ENCODE measurements around the gene POC1B.

POC1B gene

GRCh38 chr12:89414851-89415250 lies 111.0 kb downstream of the POC1B start:
- no peak for DNase-seq

DNA sequence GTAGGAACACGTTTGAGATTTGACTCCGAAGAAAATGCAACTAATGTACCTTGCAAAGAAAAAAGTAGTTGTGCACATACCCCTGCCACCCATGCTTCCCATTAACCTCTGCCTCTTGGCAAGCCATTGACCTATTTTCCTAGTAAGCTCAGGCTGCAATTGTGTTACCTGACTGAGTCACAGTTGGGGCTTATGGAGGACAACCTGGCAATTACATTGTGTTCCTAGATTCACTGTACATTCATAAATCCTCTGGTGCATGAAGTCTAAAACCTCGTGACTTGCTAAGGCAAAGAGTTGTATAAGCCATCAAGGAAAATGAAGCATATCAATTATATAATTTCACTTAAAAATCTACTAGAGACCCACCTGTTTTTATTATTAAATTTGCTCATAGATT lies 111.5 kb downstream of the POC1B start:
- no peak for DNase-seq

- DNase-seq, result no peak
Observed at GRCh38 chr12:89413234-89413633, 112.6 kb downstream of the POC1B start.

- no peak for DNase-seq
Observed at GRCh38 chr12:89412665-89413064, 113.2 kb downstream of the POC1B start.

- no peak for DNase-seq
Observed at GRCh38 chr12:89411846-89412245, 114.0 kb downstream of the POC1B start.

GRCh38 chr12:89411234-89411633 lies 114.6 kb downstream of the POC1B start:
- no peak for DNase-seq

DNA sequence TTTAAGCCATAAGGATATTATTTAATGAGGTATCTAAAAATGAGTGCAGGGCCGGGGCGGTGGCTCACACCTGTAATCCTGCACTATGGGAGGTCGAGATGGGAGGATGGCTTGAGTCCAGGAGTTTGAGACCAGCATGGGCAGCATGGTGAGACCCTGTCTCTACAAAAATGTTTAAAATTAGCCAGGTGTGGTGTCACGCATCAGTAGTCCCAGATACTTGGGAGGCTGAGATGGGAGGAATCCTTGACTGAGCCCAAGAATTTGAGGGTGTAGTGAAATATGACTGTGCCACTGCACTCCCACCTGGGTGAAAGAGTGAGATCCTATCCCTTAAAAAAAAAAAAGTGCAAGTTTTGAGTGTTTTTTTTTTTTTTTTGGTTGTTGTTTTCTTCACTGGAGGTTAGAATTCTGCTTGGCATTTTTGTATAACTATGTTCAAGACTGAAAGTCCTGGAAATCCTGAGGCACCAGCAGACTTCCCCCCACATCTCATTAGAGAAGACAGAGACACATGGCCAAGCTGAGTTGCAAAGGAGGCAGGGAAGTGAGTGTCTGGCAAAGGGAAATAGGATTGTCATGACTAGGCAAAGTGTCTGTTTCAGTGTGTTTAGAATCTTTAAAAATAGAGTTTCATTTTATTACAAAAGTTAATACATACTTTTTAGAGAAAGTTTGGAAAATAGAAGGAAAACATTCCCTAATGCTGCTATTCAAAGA lies 120.1 kb downstream of the POC1B start:
- DNase-seq, result no peak

- no peak for DNase-seq
Observed at GRCh38 chr12:89401433-89402058, 124.3 kb downstream of the POC1B start.

- DNase-seq, result no peak
Observed at GRCh38 chr12:89400415-89400814, 125.4 kb downstream of the POC1B start.

- DNase-seq, result no peak
Observed at GRCh38 chr12:89395712-89396111, 130.1 kb downstream of the POC1B start.

GRCh38 chr12:89393551-89394121 lies 132.2 kb downstream of the POC1B start:
- no peak for DNase-seq

GRCh38 chr12:89392391-89392790 lies 133.5 kb downstream of the POC1B start:
- no peak for DNase-seq

DNA sequence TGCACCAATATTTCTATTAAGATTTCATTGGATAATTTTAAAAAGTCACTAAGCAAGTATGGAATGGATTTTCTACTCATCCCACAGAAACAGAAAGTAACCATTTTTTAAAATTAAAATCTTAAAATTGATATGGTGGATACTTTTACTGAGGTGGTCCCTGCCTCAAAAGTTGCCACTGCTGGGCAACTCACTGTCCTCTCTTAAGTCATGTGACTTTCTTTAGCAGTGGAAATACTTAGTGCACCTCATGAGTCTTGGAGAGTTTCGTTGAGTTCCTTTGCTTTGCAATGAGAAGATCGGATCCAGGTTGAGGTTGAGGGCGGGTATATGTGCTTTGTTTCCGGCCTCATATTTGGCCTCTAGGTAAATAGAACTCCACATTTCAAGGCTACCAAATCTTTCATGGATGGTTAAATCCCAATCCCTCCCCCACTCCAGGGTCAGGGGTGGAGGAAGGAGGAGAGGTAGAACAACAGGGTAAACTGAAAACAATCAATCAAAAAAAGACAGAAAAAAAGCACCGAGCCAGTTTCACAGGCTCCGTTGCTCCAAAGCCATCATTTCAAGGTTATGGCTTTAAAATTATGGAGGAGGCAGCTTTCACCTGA lies 134.0 kb downstream of the POC1B start:
- DNase-seq, result no peak

DNA sequence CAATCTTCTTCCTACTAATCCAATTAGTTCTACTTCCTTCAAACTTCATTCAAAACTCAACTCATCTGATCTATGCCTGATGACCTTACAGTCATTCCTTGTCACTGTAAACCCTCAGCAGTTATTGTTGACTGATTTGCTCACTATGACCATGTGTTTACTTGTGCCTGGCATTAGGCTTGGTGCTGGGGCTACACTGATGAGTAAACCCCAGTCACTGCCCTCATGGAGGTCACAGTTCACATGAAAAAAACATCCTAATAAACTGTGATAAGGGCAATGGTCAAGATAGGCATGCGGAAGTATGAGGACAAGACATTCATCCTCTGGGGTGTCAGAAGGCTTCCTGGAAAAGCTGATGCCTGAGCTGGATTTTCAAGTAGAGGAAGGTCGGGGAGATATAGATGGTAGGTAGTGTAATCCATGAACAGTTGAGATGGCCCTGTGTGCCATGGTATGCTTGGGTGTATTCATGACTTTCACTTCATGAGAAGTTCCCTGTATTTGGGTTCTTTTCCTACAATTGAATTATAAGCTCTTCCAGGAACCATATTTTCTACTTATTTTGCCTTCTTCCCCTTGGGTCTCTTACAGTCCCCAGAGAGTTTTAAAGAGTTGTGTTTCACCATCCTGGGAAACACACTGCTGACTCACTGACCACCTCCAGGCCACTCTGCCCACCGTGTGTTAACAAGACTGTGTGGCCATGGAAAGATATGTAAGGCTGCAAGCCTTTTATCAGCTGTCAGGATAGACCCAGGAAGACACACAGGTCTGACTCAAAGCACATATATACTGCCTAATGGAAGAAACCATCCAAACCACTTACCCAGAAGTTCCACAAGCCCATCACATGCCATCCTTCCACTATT lies 134.8 kb downstream of the POC1B start:
- DNase-seq, result no peak

- DNase-seq, result no peak
Observed at GRCh38 chr12:89389755-89390661, 135.8 kb downstream of the POC1B start.

- no peak for DNase-seq
Observed at GRCh38 chr12:89386138-89386537, 139.7 kb downstream of the POC1B start.

DNA sequence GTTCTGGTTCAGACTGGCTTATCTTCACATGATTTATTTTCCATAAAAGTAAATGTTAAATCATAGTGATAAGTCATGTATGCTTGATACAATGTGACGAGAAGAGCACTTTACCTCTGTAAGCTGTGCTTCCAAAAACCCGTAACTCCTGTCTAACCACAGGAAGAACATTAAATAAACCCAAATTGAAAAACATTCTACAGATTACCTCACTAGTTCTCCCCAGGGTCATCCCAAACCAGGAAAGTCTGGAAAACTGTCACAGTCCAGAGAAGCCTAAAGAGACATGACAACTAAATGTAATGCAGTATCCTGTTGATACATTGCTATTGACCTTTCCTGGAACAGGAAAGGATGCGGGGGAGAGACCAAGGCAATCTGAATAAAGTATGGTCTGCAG lies 141.0 kb downstream of the POC1B start:
- no peak for DNase-seq

GRCh38 chr12:89384050-89384758 lies 141.6 kb downstream of the POC1B start:
- peak; percentile 77 to 80 for DNase-seq

GRCh38 chr12:89383235-89384049 lies 142.4 kb downstream of the POC1B start:
- peak; percentile 47 to 62 for DNase-seq

- DNase-seq, result no peak
Observed at GRCh38 chr12:89382328-89382727, 143.5 kb downstream of the POC1B start.

Data from SHP77 (cell line).